ENCODE measurements around the gene MOSMO. TPM values are rescaled to one million over a fixed set of nuclear protein-coding genes. Genes with fewer than 3 reads are reported as not detected.

MOSMO gene
- total and polyA plus RNA-seq, 2 donors from 2014 or later, result 6.3 to 12.8 TPM

- TF ChIP-seq, protein P1, sequence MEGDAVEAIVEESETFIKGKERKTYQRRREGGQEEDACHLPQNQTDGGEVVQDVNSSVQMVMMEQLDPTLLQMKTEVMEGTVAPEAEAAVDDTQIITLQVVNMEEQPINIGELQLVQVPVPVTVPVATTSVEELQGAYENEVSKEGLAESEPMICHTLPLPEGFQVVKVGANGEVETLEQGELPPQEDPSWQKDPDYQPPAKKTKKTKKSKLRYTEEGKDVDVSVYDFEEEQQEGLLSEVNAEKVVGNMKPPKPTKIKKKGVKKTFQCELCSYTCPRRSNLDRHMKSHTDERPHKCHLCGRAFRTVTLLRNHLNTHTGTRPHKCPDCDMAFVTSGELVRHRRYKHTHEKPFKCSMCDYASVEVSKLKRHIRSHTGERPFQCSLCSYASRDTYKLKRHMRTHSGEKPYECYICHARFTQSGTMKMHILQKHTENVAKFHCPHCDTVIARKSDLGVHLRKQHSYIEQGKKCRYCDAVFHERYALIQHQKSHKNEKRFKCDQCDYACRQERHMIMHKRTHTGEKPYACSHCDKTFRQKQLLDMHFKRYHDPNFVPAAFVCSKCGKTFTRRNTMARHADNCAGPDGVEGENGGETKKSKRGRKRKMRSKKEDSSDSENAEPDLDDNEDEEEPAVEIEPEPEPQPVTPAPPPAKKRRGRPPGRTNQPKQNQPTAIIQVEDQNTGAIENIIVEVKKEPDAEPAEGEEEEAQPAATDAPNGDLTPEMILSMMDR (IDR thresholded peaks at IDR 0.05; ENCODE audit: borderline replicate concordance, extremely low read depth, insufficient read depth), result no peak
- FAIRE-seq (no peak), DNase-seq (no peak)
- Histone ChIP-seq H3K27me3 (ENCODE audit: control insufficient read depth, insufficient read depth, low read length) (no peaks in the 10 kb centered on the region), H3K9me3 (ENCODE audit: control insufficient read depth in 2 of 3, insufficient read depth in 1 of 3, low read length in 3 of 3) (no peaks in the 10 kb centered on the region), H3K9ac (ENCODE audit: low read length in 3 of 3) (no peak overlapping the region), H3K4me3 (ENCODE audit: low read length in 3 of 3) (no peak overlapping the region), H3K4me1 (ENCODE audit: control insufficient read depth in 2 of 3, insufficient read depth in 2 of 3, low read depth in 1 of 3, low read length in 3 of 3) (no peaks in the 10 kb centered on the region), H3K36me3 (ENCODE audit: control insufficient read depth in 2 of 3, insufficient read depth in 3 of 3, low read length in 3 of 3) (peaks cover 0 to 2% (median 0%) of the 10 kb centered on the region in 3 donors), H3K27ac (ENCODE audit: low read depth in 2 of 2, low read length in 2 of 2) (no peak overlapping the region)
- intact Hi-C loops (cut with DNase I), result no loop called here
Observed at GRCh38 chr16:22054847-22055590, 47.1 kb downstream of the MOSMO start.

DNA sequence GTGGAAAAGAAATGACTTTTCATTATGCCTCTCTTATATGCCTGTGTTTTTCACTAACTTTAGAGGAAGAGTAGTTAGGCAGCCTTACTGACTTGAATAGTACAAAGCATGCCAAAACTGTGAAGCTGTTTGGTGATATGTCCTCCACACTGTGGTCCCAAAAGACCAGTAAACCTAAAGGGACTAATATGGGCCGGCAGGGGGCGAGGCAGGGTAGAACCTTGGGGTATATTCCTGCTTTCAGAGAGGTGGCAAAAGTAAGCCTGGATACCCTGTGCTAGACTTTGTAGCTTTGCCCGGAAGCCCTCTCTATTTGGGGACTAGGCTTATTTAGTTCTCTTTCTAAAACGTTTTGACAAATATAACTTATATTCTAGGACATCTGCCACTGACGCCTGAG lies 48.0 kb downstream of the MOSMO start:
- TF ChIP-seq, protein P1 (IDR thresholded peaks at IDR 0.05; ENCODE audit: borderline replicate concordance, extremely low read depth, insufficient read depth), result no peak
- no peak overlapping the region for H3K27ac ChIP-seq (ENCODE audit: low read depth in 2 of 2, low read length in 2 of 2)
- no peak for DNase-seq
- H3K9ac ChIP-seq (ENCODE audit: low read length in 3 of 3), result no peak overlapping the region
- H3K4me3 ChIP-seq (ENCODE audit: low read length in 3 of 3), result no peak overlapping the region
- FAIRE-seq, result no peak
- H3K36me3 ChIP-seq (ENCODE audit: control insufficient read depth in 2 of 3, insufficient read depth in 3 of 3, low read length in 3 of 3), result peaks cover 0 to 2% (median 0%) of the 10 kb centered on the region in 3 donors
- intact Hi-C loops (cut with DNase I), result no loop called here
- H3K4me1 ChIP-seq (ENCODE audit: control insufficient read depth in 2 of 3, insufficient read depth in 2 of 3, low read depth in 1 of 3, low read length in 3 of 3), result no peaks in the 10 kb centered on the region
- H3K9me3 ChIP-seq (ENCODE audit: control insufficient read depth in 2 of 3, insufficient read depth in 1 of 3, low read length in 3 of 3), result no peaks in the 10 kb centered on the region
- no peaks in the 10 kb centered on the region for H3K27me3 ChIP-seq (ENCODE audit: control insufficient read depth, insufficient read depth, low read length)

GRCh38 chr16:22063888-22064467 lies 56.1 kb downstream of the MOSMO start:
- Histone ChIP-seq H3K27me3 (ENCODE audit: control insufficient read depth, insufficient read depth, low read length) (no peaks in the 10 kb centered on the region), H3K4me3 (ENCODE audit: low read length in 3 of 3) (no peak overlapping the region), H3K36me3 (ENCODE audit: control insufficient read depth in 2 of 3, insufficient read depth in 3 of 3, low read length in 3 of 3) (no peaks in the 10 kb centered on the region), H3K9me3 (ENCODE audit: control insufficient read depth in 2 of 3, insufficient read depth in 1 of 3, low read length in 3 of 3) (no peaks in the 10 kb centered on the region), H3K4me1 (ENCODE audit: control insufficient read depth in 2 of 3, insufficient read depth in 2 of 3, low read depth in 1 of 3, low read length in 3 of 3) (peaks cover 0 to 2% (median 0%) of the 10 kb centered on the region in 3 donors), H3K9ac (ENCODE audit: low read length in 3 of 3) (no peak overlapping the region), H3K27ac (ENCODE audit: low read depth in 2 of 2, low read length in 2 of 2) (no peak overlapping the region)
- intact Hi-C loops (cut with DNase I), result no loop called here
- DNase-seq (no peak), FAIRE-seq (no peak)
- TF ChIP-seq, protein P1 (IDR thresholded peaks at IDR 0.05; ENCODE audit: borderline replicate concordance, extremely low read depth, insufficient read depth), result no peak
